Measurements from ENCODE around the gene ALDOC.

Gene ALDOC

GRCh38 chr17:28549236-28550132, 27.2 kb downstream of the ALDOC start:
- DNase-seq (ENCODE audit: low spot score) = no peak

GRCh38 chr17:28548417-28549130, 28.1 kb downstream of the ALDOC start:
- POLR2A ChIA-PET (ENCODE audit: low non-redundant PET) = no interaction called here
- no peak for DNase-seq (ENCODE audit: low spot score)
- TF ChIP-seq CTCF (conservative IDR thresholded peaks at IDR 0.05; ENCODE audit: low read depth) = no peak; the same call in 1 of the 2 replicates
- no peak overlapping the region for H3K27ac ChIP-seq
- CTCF ChIA-PET = interaction anchor here (0.6 to 1.3 kb wide), 4 partner anchors 11 to 31 kb away, joined by 3 to 5 read pairs (median 4); partner anchors contain the start of gene PIGS

More at GRCh38 chr17:28549236-28550132, 27.2 kb downstream of the ALDOC start:
- TF ChIP-seq CTCF (conservative IDR thresholded peaks at IDR 0.05; ENCODE audit: low read depth) = no peak
- no peak overlapping the region for H3K27ac ChIP-seq
- POLR2A ChIA-PET (ENCODE audit: low non-redundant PET) = no interaction called here
- CTCF ChIA-PET = interaction anchor here (0.8 kb wide), 1 partner anchor 56 kb away, joined by 6 read pairs; no protein-coding TSS in a partner anchor

DNA sequence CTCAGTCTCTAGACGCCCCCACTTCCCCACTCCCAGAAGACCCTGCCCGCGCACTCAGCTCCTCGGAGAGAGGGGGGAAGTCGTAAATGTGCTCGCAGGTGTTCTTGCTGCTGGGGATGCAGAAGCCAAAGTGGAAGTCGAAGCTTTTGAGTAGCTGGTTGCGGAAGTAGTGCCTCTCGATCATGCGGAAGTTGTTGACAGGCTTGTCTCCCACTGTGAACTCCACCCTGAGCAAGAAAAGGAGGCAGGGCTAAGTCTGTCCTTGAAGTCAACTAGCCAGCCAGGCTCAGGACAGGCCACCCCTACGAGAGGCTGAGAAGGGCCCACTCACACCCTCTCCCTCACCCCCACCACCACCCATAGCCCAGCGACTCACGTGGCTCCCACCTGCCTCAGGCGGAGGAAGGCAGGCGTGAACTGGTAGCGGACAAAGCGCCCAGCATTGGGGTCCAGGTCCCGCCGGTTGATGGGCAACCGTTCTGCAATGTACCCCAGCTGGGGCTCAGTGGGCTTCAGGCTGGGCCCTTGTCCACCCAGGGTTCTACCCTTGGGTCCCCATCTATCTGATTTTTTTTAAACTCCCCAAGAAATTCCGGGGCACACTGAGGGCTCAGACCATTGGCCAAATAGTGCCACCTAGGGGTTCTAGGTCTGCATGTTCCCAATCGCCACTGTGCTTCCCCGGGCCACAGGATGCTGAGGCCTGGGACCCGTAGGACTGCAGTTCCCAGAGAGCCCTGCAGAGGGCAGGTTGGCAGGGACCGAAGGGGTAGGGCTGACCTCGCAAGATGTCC, 28.9 kb downstream of the ALDOC start:
- CTCF ChIA-PET = interaction anchor here (0.6 to 1.3 kb wide), 11 partner anchors 11 to 587 kb away, joined by 3 to 6 read pairs (median 4); partner anchors contain the start of gene PIGS
- peak; percentile 72 for DNase-seq (ENCODE audit: low spot score)
- POLR2A ChIA-PET (ENCODE audit: low non-redundant PET) = no interaction called here
- peak; percentile 77 for TF ChIP-seq CTCF (conservative IDR thresholded peaks at IDR 0.05; ENCODE audit: low read depth)
- no peak overlapping the region for H3K27ac ChIP-seq

GRCh38 chr17:28547096-28547622, 29.5 kb downstream of the ALDOC start:
- ChIA-PET CTCF (interaction anchor here (0.6 to 1.3 kb wide), 8 partner anchors 10 to 588 kb away, joined by 3 to 6 read pairs (median 4); no protein-coding TSS in a partner anchor), POLR2A (ENCODE audit: low non-redundant PET) (no interaction called here)
- no peak for TF ChIP-seq CTCF (conservative IDR thresholded peaks at IDR 0.05; ENCODE audit: low read depth)
- no peak overlapping the region for H3K27ac ChIP-seq
- no peak for DNase-seq (ENCODE audit: low spot score)

GRCh38 chr17:28545787-28546415, 30.8 kb downstream of the ALDOC start:
- ChIA-PET CTCF (interaction anchor here (0.6 kb wide), 1 partner anchor 48 kb away, joined by 3 read pairs; no protein-coding TSS in a partner anchor), POLR2A (ENCODE audit: low non-redundant PET) (no interaction called here)
- no peak overlapping the region for H3K27ac ChIP-seq
- TF ChIP-seq CTCF (conservative IDR thresholded peaks at IDR 0.05; ENCODE audit: low read depth) = no peak
- DNase-seq (ENCODE audit: low spot score) = no peak

Data from RWPE1 (cell line).